ENCODE results near the gene GOLGA8K.
"Not testable (repeated sequence)": the region's sequence is repeated elsewhere in the genome, so short reads cannot be mapped to it uniquely, and the experiment has no call there.

The GOLGA8K gene

DNA sequence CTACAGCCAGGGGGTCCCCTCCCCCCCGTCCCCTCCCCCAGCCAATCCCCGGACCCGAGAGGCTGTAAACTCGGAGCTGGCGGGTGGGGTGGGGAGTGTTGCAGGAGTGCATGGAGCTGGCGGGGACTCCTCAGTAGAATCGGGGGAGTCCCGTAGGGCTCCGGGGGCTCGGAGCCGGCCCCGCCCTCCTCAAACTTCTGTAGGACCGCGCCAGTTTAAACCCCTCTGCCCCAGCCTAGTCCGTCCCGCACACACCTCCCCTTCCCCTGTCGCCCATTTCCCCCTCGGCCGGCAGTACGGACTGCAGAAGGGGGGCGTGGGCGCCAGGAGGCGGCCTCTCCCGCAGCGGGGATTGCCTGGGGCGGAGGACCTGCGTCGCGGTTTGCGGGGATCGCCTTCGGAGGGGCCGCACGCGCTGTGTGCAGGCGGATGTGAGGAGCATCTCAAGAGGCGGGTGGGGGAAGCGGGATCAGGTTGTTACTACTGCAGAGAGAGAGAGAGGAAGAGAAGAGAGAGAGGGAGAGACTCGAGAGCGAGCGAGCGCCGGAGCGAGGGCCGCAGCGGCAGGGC is 57.0 kb downstream of the GOLGA8K start:
- H3K36me3 ChIP-seq (ENCODE audit: insufficient read depth, low read depth, low read length); H3K9me3 ChIP-seq (ENCODE audit: insufficient read depth, low read depth, low read length); H3K27ac ChIP-seq (ENCODE audit: low read length); H3K9ac ChIP-seq (ENCODE audit: low read depth, low read length); H3K4me1 ChIP-seq (ENCODE audit: insufficient read depth, low read length); H3K4me3 ChIP-seq (ENCODE audit: low read length): not testable (repeated sequence)
- peaks cover 17% of the 10 kb centered on the region for H3K27me3 ChIP-seq (ENCODE audit: insufficient read depth, low read length)

DNA sequence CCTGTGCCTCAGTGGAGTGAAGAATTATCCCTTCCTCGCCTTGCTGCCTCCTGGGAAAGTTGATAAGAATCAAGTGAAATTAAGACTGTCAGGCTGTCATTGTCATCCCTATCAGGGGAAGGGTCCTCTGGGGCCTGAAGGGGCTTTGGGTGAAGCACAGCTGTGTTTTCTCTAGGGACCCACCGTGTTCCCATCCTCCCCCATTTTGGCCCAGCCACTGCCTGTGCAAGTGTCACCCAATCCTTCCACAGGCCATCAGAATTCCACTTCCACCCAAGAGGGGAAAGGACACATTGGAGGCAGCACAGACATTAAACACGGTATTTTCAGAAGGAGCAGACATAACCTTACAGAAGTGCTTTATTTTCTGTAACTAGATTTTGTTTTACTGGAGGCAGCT is 59.2 kb downstream of the GOLGA8K start:
- H3K4me1 ChIP-seq (ENCODE audit: insufficient read depth, low read length); H3K4me3 ChIP-seq (ENCODE audit: low read length); H3K27ac ChIP-seq (ENCODE audit: low read length); H3K36me3 ChIP-seq (ENCODE audit: insufficient read depth, low read depth, low read length); H3K9me3 ChIP-seq (ENCODE audit: insufficient read depth, low read depth, low read length); H3K9ac ChIP-seq (ENCODE audit: low read depth, low read length): not testable (repeated sequence)
- H3K27me3 ChIP-seq (ENCODE audit: insufficient read depth, low read length), result peaks cover 17% of the 10 kb centered on the region
